Measurements from ENCODE around the gene SULT4A1.

Gene SULT4A1

GRCh38 chr22:43860126-43860525 lies 2.2 kb downstream of the SULT4A1 start:
- DNase-seq (ENCODE audit: low read depth): no peak

GRCh38 chr22:43859621-43860020 lies 2.7 kb downstream of the SULT4A1 start:
- no peak for DNase-seq (ENCODE audit: low read depth)

GRCh38 chr22:43859176-43859575 lies 3.1 kb downstream of the SULT4A1 start:
- DNase-seq (ENCODE audit: low read depth): no peak

GRCh38 chr22:43858156-43858895 lies 4.0 kb downstream of the SULT4A1 start:
- DNase-seq (ENCODE audit: low read depth): no peak

GRCh38 chr22:43857367-43857766 lies 4.9 kb downstream of the SULT4A1 start:
- no peak for DNase-seq (ENCODE audit: low read depth)

GRCh38 chr22:43855431-43855830 lies 6.9 kb downstream of the SULT4A1 start:
- DNase-seq (ENCODE audit: low read depth): no peak

- no peak for DNase-seq (ENCODE audit: low read depth)
These were observed 7.5 kb downstream of the SULT4A1 start for GRCh38 chr22:43854786-43855271.

- no peak for DNase-seq (ENCODE audit: low read depth)
These were observed 8.1 kb downstream of the SULT4A1 start for GRCh38 chr22:43854121-43854785.

- DNase-seq (ENCODE audit: low read depth): no peak
These were observed 8.9 kb downstream of the SULT4A1 start for GRCh38 chr22:43853328-43853931.

- DNase-seq (ENCODE audit: low read depth): no peak
These were observed 9.6 kb downstream of the SULT4A1 start for GRCh38 chr22:43852573-43853327.

GRCh38 chr22:43851979-43852307 lies 10.4 kb downstream of the SULT4A1 start:
- DNase-seq (ENCODE audit: low read depth): no peak

- DNase-seq (ENCODE audit: low read depth): no peak
These were observed 11.0 kb downstream of the SULT4A1 start for GRCh38 chr22:43851058-43851978.

- DNase-seq (ENCODE audit: low read depth): no peak
These were observed 11.8 kb downstream of the SULT4A1 start for GRCh38 chr22:43850529-43850928.

- DNase-seq (ENCODE audit: low read depth): no peak
These were observed 12.6 kb downstream of the SULT4A1 start for GRCh38 chr22:43849731-43850130.

- peak; percentile 20 for DNase-seq (ENCODE audit: low read depth)
These were observed 13.7 kb downstream of the SULT4A1 start for GRCh38 chr22:43848366-43849171.

GRCh38 chr22:43847376-43848289 lies 14.7 kb downstream of the SULT4A1 start:
- DNase-seq (ENCODE audit: low read depth): no peak

- DNase-seq (ENCODE audit: low read depth): no peak
These were observed 15.3 kb downstream of the SULT4A1 start for GRCh38 chr22:43846966-43847365.

GRCh38 chr22:43845981-43846380 lies 16.3 kb downstream of the SULT4A1 start:
- DNase-seq (ENCODE audit: low read depth): no peak
